Lower lobe of right lung (tissue), 2 donors: Measurements from ENCODE around the gene ATP13A5. TPM values are rescaled to one million over a fixed set of nuclear protein-coding genes. Genes with fewer than 3 reads are reported as not detected.
A peak's percentile ranks its signal among the peaks of the same experiment; 100 is the strongest.

Source experiments
- ATAC-seq, 2 donors: fragments of 200-7000 bp; cut with Tn5 transposase; one replicate each; pipeline ENCODE4 v1.9.1; 2020 to 2022; ENCODE audit warnings: mild to moderate bottlenecking in 2 of 2, moderate library complexity in 2 of 2
- DNase-seq: peaks from one replicate; pipeline ENCODE4 v3.0.0-alpha.2; 2020
- H3K27ac ChIP-seq: fragments of 200-600 bp; one replicate; pipeline ENCODE4 v1.8.0; 2022
- H3K27me3 ChIP-seq: fragments of 200-600 bp; one replicate; pipeline ENCODE4 v1.8.0; 2022; ENCODE audit warnings: low read depth
- H3K36me3 ChIP-seq: fragments of 200-600 bp; one replicate; pipeline ENCODE4 v1.8.0; 2022; ENCODE audit warnings: mild to moderate bottlenecking
- H3K4me1 ChIP-seq: fragments of 200-600 bp; one replicate; pipeline ENCODE4 v1.8.0; 2022
- H3K4me3 ChIP-seq: fragments of 200-600 bp; one replicate; pipeline ENCODE4 v1.8.0; 2022; ENCODE audit warnings: mild to moderate bottlenecking
- H3K9me3 ChIP-seq: fragments of 200-600 bp; one replicate; pipeline ENCODE4 v1.8.0; 2022
- intact Hi-C: fragments of 100-400 bp; cut with DNase I; formaldehyde crosslinking; loops from one replicate; pipeline ENCODE4 v1.11.0; 2022
- total RNA-seq: library from RNA; stranded (reverse); fragmentation: NEBNext Ultra II Directional; extraction: Animal tissue kit (Norgen Biotek cat#: 25700); gene quantifications from one replicate; pipeline ENCODE4 v1.2.1, GENCODE V29; 2021
- TF ChIP-seq, protein P1 (sequence below): fragments of 200-600 bp; IDR thresholded peaks from one replicate; pipeline ENCODE4 v1.8.0; 2022; ENCODE audit warnings: antibody characterized with exemption, mild to moderate bottlenecking
- donor health status: DM: no; HTN: yes; CAD: no; lungs with severe emphysema.

ATP13A5 gene
- total RNA-seq, 1 donor from 2014 or later = 2.0 TPM

DNA sequence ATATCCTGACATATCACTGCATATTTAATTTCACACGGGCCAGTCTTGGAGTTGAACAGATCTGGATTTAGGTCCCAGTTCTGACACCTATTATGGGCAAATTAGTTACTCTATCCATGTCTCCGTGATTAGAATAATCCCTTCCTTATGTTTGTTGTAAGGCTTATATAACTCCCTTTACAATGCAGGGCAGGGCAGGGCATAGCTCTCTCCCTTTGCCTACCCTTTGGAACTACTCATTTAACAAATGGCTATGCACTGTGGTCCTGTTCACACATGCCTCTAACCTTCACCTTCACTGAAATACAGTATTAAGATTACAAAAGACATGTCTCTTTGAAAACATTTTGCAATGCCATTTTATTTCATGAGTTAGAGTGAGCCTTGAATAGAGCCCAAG lies 24.8 kb upstream of the ATP13A5 start:
- Histone ChIP-seq H3K36me3 (peaks cover 27% of the 10 kb centered on the region), H3K27me3 (no peaks in the 10 kb centered on the region), H3K27ac (no peak overlapping the region), H3K4me3 (no peak overlapping the region), H3K9me3 (no peaks in the 10 kb centered on the region), H3K4me1 (no peaks in the 10 kb centered on the region)
- intact Hi-C loops = no loop called here
- TF ChIP-seq, protein P1, sequence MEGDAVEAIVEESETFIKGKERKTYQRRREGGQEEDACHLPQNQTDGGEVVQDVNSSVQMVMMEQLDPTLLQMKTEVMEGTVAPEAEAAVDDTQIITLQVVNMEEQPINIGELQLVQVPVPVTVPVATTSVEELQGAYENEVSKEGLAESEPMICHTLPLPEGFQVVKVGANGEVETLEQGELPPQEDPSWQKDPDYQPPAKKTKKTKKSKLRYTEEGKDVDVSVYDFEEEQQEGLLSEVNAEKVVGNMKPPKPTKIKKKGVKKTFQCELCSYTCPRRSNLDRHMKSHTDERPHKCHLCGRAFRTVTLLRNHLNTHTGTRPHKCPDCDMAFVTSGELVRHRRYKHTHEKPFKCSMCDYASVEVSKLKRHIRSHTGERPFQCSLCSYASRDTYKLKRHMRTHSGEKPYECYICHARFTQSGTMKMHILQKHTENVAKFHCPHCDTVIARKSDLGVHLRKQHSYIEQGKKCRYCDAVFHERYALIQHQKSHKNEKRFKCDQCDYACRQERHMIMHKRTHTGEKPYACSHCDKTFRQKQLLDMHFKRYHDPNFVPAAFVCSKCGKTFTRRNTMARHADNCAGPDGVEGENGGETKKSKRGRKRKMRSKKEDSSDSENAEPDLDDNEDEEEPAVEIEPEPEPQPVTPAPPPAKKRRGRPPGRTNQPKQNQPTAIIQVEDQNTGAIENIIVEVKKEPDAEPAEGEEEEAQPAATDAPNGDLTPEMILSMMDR = no peak
- ATAC-seq (no peak), DNase-seq (no peak)

DNA sequence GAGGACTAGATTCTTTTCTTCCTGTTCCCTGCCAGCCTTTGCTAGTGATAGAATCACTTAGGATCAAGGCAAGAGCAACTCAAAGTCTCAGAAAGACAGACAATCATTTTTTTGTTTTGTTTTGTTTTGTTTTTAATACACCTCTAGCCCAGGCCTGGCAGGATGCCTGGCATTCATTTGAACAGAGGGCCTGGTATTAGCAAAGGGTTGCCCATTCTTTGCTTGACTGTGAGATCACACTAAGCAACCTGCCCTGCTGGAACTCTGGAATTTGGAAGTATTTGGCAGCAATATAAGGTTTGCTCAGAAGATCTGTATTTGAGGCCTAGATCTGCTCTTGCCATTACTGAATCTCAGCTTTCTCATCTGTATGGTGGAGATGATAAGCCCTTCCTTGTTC lies 21.8 kb upstream of the ATP13A5 start:
- TF ChIP-seq, protein P1 = no peak
- peak in 1 of 2 donors; percentile 21 for ATAC-seq
- H3K4me1 ChIP-seq = no peaks in the 10 kb centered on the region

DNA sequence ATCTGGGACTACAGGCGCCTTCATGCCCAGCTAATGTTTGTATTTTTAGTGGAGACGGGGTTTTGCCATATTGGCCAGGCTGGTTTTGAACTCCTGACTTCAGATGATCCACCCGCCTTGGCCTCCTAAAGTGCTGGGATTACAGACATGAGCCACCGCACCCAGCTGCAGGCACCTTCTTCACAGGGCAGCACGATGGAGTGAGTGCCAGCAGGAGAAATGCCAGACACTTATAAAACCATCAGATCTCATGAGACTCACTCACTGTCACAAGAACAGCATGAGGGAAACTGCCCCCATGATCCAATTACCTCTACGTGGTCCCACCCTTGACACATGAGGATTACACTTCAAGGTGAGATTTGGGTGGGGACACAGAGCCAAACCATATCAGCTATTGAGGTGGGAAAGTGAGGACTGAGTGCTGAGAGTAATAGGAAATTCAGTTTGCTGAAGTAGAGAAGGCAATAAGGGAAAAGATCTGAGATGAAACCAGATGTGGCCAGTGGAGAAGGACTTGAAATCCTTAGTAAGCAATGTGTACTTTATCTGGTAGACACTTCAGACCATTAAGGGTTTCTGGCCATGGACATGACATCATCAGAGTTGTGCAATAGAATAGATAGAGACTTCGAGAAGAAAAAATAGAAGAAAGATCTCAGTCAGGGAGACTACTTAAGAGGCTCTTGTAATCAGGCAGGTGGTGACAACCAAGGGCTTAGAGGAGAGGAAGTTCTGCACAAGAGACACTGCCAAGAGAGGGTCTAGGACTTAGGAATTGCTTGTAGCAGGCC lies 18.1 kb upstream of the ATP13A5 start:
- H3K36me3 ChIP-seq = no peaks in the 10 kb centered on the region
- no peaks in the 10 kb centered on the region for H3K27me3 ChIP-seq
- TF ChIP-seq, protein P1 = no peak
- no peak overlapping the region for H3K4me3 ChIP-seq
- H3K27ac ChIP-seq = no peak overlapping the region
- H3K4me1 ChIP-seq = no peaks in the 10 kb centered on the region
- H3K9me3 ChIP-seq = no peaks in the 10 kb centered on the region
- intact Hi-C loops = no loop called here
- DNase-seq = no peak
- peak; percentile 6 to 45 for ATAC-seq

More for the DNA sequence above, 21.8 kb upstream of the ATP13A5 start:
- intact Hi-C loops = no loop called here
- no peak overlapping the region for H3K4me3 ChIP-seq
- H3K27ac ChIP-seq = no peak overlapping the region
- H3K36me3 ChIP-seq = no peaks in the 10 kb centered on the region
- DNase-seq = no peak
- no peaks in the 10 kb centered on the region for H3K27me3 ChIP-seq
- no peaks in the 10 kb centered on the region for H3K9me3 ChIP-seq

DNA sequence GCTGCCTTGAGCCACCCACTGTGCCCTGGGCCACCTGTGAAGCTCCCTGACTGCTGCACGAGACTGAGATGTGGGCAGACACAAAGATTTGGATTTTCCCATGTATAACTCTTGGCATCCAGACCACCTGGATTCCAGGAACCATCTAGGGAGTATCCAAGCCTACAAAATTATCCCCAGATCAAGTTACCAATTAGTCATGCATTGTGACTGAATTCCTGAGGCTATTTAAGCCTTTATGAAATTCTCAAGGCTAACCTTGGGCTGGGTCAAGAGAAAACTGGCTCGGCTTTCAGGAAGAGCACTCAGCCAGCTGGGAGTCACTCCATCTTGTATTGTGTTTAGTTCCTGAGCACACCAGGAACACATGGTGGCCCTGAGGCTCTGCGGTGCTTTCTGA lies 13.3 kb upstream of the ATP13A5 start:
- no peaks in the 10 kb centered on the region for H3K4me1 ChIP-seq
- H3K27ac ChIP-seq = no peak overlapping the region
- intact Hi-C loops = no loop called here
- no peaks in the 10 kb centered on the region for H3K9me3 ChIP-seq
- H3K36me3 ChIP-seq = no peaks in the 10 kb centered on the region
- TF ChIP-seq, protein P1 = no peak
- H3K27me3 ChIP-seq = no peaks in the 10 kb centered on the region
- H3K4me3 ChIP-seq = no peak overlapping the region
- DNase-seq (no peak), ATAC-seq (peak in 1 of 2 donors; percentile 5)

DNA sequence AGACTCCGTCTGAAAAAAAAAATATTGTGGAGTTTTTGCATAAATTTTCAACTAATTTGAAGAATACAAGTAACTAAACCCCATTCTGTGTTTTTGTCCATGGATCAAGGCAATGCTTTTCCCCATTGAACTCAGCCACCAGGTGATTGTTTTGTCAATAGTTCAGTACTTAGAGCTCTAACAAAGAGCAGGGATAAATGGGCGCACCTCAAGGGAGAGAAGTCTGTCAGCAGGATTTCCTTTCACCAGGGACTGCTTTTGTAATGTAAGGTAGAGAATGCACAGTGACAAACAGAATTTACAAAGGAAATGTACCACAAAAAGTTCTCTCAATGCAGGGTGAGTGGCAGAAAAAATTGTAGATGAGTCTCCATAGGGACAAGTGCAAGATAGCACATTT lies 10.8 kb upstream of the ATP13A5 start:
- TF ChIP-seq, protein P1 = no peak
- no peaks in the 10 kb centered on the region for H3K4me1 ChIP-seq
- H3K27me3 ChIP-seq = no peaks in the 10 kb centered on the region
- no peak for DNase-seq
- no peaks in the 10 kb centered on the region for H3K9me3 ChIP-seq
- intact Hi-C loops = no loop called here
- H3K36me3 ChIP-seq = no peaks in the 10 kb centered on the region
- no peak for ATAC-seq
- H3K4me3 ChIP-seq = no peak overlapping the region
- H3K27ac ChIP-seq = no peak overlapping the region
